IPS-20b (cell line): ENCODE results near the gene GPC2.
A peak's percentile ranks its signal among the peaks of the same experiment; 100 is the strongest.

ENCODE experiments used
- H3K27ac ChIP-seq: one replicate; pipeline ENCODE4 v1.5.1; 2013; ENCODE audit warnings: low read length
- H3K27me3 ChIP-seq: 2 replicates; pipeline ENCODE4 v1.6.1; 2013; ENCODE audit warnings: mild to moderate bottlenecking, low read length, inconsistent platforms; ENCODE audit not compliant: insufficient read depth
- H3K36me3 ChIP-seq: 2 replicates; pipeline ENCODE4 v1.6.1; 2013; ENCODE audit warnings: low read depth, mild to moderate bottlenecking, inconsistent platforms, low read length, moderate library complexity; ENCODE audit not compliant: insufficient read depth
- H3K4me1 ChIP-seq: 2 replicates; pipeline ENCODE4 v1.6.1; 2013; ENCODE audit warnings: mild to moderate bottlenecking, control low read depth, inconsistent platforms, low read length, moderate library complexity; ENCODE audit not compliant: insufficient read depth
- H3K4me3 ChIP-seq: 2 replicates; pipeline ENCODE4 v1.5.1; 2013; ENCODE audit warnings: mild to moderate bottlenecking, low read length, inconsistent platforms
- H3K9ac ChIP-seq: 2 replicates; pipeline ENCODE4 v1.6.1; 2013; ENCODE audit warnings: low read depth, mild to moderate bottlenecking, inconsistent platforms, low read length, moderate library complexity
- H3K9me3 ChIP-seq: 2 replicates; pipeline ENCODE4 v1.6.1; 2013; ENCODE audit warnings: mild to moderate bottlenecking, low read depth, low read length, inconsistent platforms; ENCODE audit not compliant: insufficient read depth

The GPC2 gene

DNA sequence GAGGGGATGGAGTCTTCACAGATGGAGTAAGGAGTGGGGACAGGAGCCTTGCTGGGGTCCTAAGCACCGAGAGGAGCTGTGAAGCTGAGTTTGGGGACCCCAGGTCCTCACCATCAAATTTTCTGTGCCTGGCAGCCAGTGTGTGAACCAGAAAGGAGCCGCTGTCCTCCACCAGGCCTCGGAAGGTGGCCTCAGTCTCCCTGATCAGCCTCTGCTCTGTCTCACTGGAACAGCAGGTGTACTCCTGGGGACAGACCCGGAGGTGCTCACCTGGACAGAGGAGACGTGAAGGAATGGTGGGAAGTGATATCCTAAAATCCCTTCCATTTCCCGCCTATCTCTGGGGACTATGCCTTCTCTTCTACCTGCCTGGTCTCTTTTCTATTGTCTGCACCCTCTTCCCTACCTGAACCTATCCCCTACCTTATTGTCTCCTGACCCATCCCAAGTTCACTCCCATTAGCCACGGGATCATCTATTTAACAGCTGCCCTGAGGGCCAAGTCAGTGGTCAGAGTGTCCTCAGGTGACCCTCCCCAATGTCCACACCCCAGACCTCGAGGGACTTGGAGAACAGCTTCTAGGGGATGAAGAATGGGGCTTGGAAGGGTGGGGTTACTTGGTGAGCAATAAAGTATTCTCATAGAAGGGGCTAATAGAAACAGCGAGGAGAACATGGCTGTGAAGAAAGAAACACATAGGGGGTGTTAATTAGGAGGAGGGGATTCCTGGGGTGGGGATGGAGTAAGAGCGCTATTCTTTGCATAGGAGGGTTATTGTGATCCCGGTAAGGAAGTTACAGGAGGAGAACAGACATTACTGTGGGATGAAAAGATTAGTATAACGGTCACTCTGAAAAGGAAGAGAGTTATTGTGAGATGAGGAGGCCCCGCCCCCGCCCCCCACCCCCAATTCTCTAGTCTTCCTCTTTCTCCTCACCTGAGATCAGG, 811 bp downstream of the GPC2 start:
- Histone ChIP-seq H3K4me1 (peaks cover 5% of the 10 kb centered on the region; the same call in 1 of the 2 replicates), H3K9ac (peak overlapping the region; percentile 98; the same call in 1 of the 2 replicates)

GRCh38 chr7:100175296-100175935, 1.8 kb downstream of the GPC2 start:
- no peak overlapping the region for H3K9ac ChIP-seq
- H3K4me1 ChIP-seq, result peaks cover 8% of the 10 kb centered on the region; the same call in 1 of the 2 replicates
- no peak overlapping the region for H3K4me3 ChIP-seq
- H3K27ac ChIP-seq, result no peak overlapping the region
- peaks cover 13% of the 10 kb centered on the region for H3K27me3 ChIP-seq
- no peaks in the 10 kb centered on the region for H3K9me3 ChIP-seq
- peaks cover 24% of the 10 kb centered on the region; the same call in 1 of the 2 replicates for H3K36me3 ChIP-seq

More for the DNA sequence above, 811 bp downstream of the GPC2 start:
- Histone ChIP-seq H3K36me3 (peaks cover 24% of the 10 kb centered on the region; the same call in 1 of the 2 replicates), H3K27ac (no peak overlapping the region), H3K27me3 (peaks cover 13% of the 10 kb centered on the region), H3K4me3 (peak overlapping the region; percentile 98), H3K9me3 (no peaks in the 10 kb centered on the region)

GRCh38 chr7:100174582-100174981, 2.6 kb downstream of the GPC2 start:
- H3K4me1 ChIP-seq, result peaks cover 13% of the 10 kb centered on the region; the same call in 1 of the 2 replicates
- no peaks in the 10 kb centered on the region for H3K9me3 ChIP-seq
- H3K4me3 ChIP-seq, result no peak overlapping the region
- H3K27ac ChIP-seq, result no peak overlapping the region
- no peak overlapping the region for H3K9ac ChIP-seq
- peaks cover 24% of the 10 kb centered on the region; the same call in 1 of the 2 replicates for H3K36me3 ChIP-seq
- peaks cover 13% of the 10 kb centered on the region for H3K27me3 ChIP-seq

- Histone ChIP-seq H3K9ac (no peak overlapping the region), H3K4me1 (peaks cover 13% of the 10 kb centered on the region; the same call in 1 of the 2 replicates), H3K27ac (no peak overlapping the region)
Measured at GRCh38 chr7:100173806-100174495, 3.2 kb downstream of the GPC2 start.

DNA sequence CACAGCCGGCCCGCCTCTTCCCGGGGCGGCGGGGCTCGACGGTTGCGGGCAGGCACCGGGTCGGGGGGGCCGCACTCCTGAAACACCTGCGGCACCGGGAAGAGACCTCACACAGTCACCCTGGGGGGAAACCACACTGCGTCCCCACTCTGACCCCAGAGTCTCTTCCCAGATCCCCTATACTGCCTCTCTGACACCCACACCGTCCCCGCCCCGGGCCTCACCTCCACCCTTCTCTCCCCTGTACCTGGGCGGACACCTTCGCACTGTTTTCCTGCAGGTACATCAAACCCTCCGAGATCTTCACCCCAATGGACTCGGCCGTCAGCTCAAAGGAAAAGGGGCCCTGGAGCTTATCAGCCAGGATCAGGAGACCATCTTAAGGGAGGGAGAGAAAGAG, 5.3 kb downstream of the GPC2 start:
- Histone ChIP-seq H3K27ac (no peak overlapping the region), H3K4me1 (peaks cover 16% of the 10 kb centered on the region; the same call in 1 of the 2 replicates), H3K4me3 (peak overlapping the region; percentile 69), H3K27me3 (peaks cover 18% of the 10 kb centered on the region), H3K9me3 (no peaks in the 10 kb centered on the region), H3K9ac (peak overlapping the region; percentile 16; the same call in 1 of the 2 replicates), H3K36me3 (peaks cover 24% of the 10 kb centered on the region; the same call in 1 of the 2 replicates)

More at GRCh38 chr7:100173806-100174495, 3.2 kb downstream of the GPC2 start:
- H3K4me3 ChIP-seq, result no peak overlapping the region
- H3K9me3 ChIP-seq, result no peaks in the 10 kb centered on the region
- H3K36me3 ChIP-seq, result peaks cover 24% of the 10 kb centered on the region; the same call in 1 of the 2 replicates
- peaks cover 13% of the 10 kb centered on the region for H3K27me3 ChIP-seq

DNA sequence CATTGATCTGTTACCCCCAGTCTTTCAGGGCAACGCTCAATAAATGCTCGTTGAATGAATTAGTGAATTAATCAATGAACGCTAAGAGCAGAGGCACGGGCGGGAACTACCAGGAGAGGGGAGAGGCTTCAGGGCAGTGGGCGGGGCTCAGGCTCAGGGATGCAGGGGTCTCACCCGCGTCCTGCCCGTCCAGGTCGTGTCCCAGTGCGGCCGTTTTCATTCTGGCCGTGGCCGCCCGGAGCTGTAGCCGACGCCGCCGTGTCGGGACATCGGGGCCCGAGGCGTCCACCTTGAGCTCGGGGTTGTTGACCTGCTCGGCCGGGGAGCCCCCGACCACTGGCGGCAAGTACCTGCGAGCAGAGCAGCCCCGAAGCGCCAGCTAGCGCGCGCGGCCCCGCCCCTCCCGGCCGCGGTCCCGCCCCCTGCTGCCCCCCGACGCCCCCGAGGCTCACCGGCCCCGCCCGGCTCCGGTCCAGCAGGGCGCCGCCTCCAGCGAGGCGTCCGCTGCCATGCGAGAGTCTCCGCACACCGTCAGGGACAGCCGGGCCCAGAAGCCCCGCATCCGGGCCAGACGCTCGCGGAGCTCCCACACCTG, 6.0 kb downstream of the GPC2 start:
- H3K4me3 ChIP-seq, result peak overlapping the region; percentile 69; the same call in 1 of the 2 replicates
- H3K4me1 ChIP-seq, result peaks cover 14% of the 10 kb centered on the region; the same call in 1 of the 2 replicates
- peaks cover 25% of the 10 kb centered on the region for H3K27me3 ChIP-seq
- no peaks in the 10 kb centered on the region for H3K9me3 ChIP-seq
- peaks cover 24% of the 10 kb centered on the region; the same call in 1 of the 2 replicates for H3K36me3 ChIP-seq
- no peak overlapping the region; the same call in 1 of the 2 replicates for H3K9ac ChIP-seq
- no peak overlapping the region for H3K27ac ChIP-seq

DNA sequence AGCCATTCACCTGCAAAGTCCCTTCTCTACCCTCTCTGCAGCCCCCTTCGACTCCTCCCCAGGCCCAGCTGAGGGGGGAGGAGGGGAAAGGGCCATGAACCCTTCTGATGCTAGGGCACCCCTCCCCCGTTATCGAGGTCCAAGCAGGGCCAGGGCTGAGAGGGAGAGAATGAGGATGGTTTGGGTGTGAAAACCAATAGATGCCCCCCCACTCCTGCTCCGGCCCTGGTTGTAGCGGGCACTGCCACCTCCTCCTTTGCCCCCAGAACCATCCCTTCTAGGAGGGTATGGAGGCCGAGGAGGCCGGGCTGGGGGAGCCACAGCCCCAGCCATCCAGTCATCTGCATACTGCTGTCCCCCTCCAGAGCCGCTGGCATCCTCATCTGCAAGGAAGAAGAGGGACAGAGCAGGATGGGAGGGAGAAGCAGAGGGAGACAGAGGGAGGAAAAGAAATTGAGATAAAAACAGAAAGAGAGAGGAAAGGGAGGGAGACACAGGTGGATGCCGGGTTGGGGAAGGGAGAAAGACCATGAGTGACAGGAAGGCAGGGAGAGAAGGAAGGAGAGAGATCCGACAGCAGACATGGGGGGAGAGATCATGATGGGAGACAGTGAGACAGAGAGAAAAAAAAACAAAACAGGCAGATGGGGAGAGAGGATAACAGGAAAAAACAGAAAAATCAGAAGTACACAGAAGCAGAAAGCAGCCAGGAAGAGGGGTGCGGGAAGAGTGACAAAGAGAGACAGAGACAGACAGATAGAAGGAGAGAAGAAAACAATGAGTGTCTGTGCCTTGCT, 6.9 kb downstream of the GPC2 start:
- H3K9me3 ChIP-seq, result no peaks in the 10 kb centered on the region
- peaks cover 28% of the 10 kb centered on the region for H3K27me3 ChIP-seq
- peaks cover 14% of the 10 kb centered on the region; the same call in 1 of the 2 replicates for H3K4me1 ChIP-seq
- no peak overlapping the region for H3K9ac ChIP-seq
- H3K36me3 ChIP-seq, result peaks cover 22% of the 10 kb centered on the region; the same call in 1 of the 2 replicates
- peak overlapping the region; percentile 69; the same call in 1 of the 2 replicates for H3K4me3 ChIP-seq
- no peak overlapping the region for H3K27ac ChIP-seq

GRCh38 chr7:100169147-100169850, 7.9 kb downstream of the GPC2 start:
- Histone ChIP-seq H3K4me3 (no peak overlapping the region; the same call in 1 of the 2 replicates), H3K4me1 (peaks cover 14% of the 10 kb centered on the region; the same call in 1 of the 2 replicates), H3K27me3 (peaks cover 28% of the 10 kb centered on the region), H3K27ac (no peak overlapping the region), H3K36me3 (peaks cover 12% of the 10 kb centered on the region; the same call in 1 of the 2 replicates), H3K9me3 (no peaks in the 10 kb centered on the region), H3K9ac (no peak overlapping the region)

- Histone ChIP-seq H3K36me3 (no peaks in the 10 kb centered on the region), H3K9ac (peak overlapping the region; percentile 79; the same call in 1 of the 2 replicates), H3K27ac (no peak overlapping the region), H3K4me1 (peaks cover 14% of the 10 kb centered on the region; the same call in 1 of the 2 replicates), H3K27me3 (peaks cover 28% of the 10 kb centered on the region), H3K4me3 (peak overlapping the region; percentile 83), H3K9me3 (no peaks in the 10 kb centered on the region)
Measured at GRCh38 chr7:100167912-100168323, 9.3 kb downstream of the GPC2 start.
